ENCODE results near the gene SKAP1.

- TF ChIP-seq CTCF (IDR thresholded peaks at IDR 0.05) (no peak), POLR2A (IDR thresholded peaks at IDR 0.05) (no peak)
Measured at GRCh38 chr17:48310748-48311213, 119.2 kb downstream of the SKAP1 start.
